HUDEP-2 (cell line): Measurements from ENCODE around the gene TMEM163.
A peak's percentile ranks its signal among the peaks of the same experiment; 100 is the strongest.

Experiments
- DNase-seq, 76 experiments: peaks; one replicate each; lab custom pipeline; 2025; ENCODE audit not compliant: unreplicated experiment in 76 of 76; lab: John Stamatoyannopoulos, UW

The TMEM163 gene

DNA sequence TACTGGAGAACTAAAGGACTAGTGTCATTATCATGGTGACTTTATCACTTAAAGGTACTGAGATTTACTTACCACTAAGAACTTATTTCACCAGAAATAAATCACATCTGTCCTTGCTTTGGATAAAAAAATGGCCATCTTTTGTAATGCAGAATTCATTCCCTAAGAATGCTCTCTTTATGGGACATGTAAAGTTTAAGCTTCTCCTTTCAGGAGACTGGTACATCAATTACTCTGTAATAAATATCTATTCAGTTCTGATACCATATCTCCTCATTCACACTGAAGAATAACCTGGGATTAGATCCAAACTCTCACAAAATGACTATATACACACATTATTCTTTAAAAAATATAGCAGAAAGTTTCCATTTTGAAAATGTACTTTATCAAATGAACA, 24.4 kb downstream of the TMEM163 start:
- no peak for DNase-seq

DNA sequence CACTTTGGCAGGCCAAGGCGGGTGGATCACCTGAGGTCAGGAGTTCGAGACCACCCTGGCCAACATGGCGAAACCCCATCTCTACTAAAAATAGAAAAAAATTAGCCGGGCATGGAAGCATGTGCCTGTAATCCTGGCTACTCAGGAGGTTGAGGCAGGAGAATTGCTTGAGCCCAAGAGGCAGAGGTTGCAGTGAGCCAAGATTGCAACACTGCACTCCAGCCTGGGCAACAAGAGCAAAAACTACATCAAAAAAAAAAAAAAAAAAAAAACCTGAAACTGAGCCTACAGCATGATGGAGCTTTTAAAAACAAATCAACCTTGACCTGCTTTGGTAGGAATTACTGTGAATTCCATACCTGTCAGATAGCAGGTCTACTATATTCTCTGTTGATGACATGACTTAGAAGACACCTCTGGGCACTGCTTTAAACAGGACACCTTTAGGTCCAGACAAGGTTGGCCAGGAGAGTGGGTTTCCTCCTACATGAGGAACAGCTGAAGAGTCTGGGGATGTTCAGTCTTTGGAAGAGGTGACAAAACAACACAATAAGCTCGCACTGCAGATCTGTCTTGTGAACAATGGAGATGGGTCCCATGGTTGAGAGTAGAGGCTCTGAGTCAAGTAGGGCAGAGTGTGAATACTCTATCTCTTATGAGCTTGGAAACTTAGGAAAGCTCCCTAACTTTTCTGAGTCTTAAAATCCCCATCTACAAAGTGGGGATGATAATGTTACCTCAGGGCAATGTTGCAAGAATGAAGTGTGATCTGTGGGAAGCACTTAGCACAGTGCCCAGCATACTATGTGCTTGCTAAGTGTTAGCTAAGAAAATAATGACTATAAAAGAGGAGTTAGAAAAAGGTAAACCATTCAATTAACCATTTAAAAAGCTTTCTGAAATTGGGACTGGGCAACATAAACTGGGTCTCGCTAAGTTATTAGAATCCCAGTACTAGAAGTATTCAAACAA, 25.2 kb downstream of the TMEM163 start:
- DNase-seq, result no peak

DNA sequence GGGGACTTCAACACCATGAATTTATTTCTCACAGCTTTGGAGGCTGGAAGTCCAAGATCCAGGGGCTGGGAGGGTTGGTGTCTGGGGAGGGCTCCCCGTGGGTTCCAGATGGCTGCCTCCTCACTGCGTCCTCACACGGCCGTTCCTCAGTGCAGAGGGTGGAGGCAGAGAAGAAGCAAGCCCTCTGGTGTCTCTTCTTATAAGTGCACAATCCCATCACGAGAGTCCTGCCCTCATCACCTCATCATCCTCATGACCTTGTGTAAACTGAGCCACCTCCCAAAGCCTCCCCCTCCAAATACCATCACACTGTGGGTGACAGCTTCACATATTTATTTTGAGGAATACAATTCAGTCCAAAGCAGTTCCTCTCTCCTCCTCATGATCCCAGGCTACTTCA, 26.3 kb downstream of the TMEM163 start:
- no peak for DNase-seq

- DNase-seq, result no peak
These were observed 28.1 kb downstream of the TMEM163 start for GRCh38 chr2:134690629-134691215.

DNA sequence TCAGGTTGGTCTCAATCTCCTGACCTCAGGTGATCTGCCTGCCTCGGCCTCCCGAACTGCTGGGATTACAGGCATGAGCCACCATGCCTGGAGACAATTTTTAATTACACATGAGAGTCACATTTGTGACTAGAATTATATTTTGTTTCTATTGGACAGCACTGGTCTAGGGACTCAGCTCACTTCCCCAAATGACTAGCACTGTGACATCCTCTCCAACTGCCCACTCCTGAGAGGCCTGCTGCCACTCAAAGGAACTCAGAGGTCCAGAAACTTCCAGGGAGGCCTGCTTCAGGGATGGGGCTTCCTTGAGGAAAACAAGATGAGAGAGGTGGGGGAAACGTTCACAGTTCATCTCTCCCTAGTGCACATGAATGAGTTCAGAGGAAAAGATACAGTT, 29.5 kb downstream of the TMEM163 start:
- no peak for DNase-seq

- DNase-seq, result no peak
These were observed 32.8 kb downstream of the TMEM163 start for GRCh38 chr2:134685967-134686366.

GRCh38 chr2:134683561-134684112, 35.2 kb downstream of the TMEM163 start:
- DNase-seq, result no peak

- no peak for DNase-seq
These were observed 36.1 kb downstream of the TMEM163 start for GRCh38 chr2:134682726-134683125.

GRCh38 chr2:134681201-134681600, 37.6 kb downstream of the TMEM163 start:
- DNase-seq, result no peak

DNA sequence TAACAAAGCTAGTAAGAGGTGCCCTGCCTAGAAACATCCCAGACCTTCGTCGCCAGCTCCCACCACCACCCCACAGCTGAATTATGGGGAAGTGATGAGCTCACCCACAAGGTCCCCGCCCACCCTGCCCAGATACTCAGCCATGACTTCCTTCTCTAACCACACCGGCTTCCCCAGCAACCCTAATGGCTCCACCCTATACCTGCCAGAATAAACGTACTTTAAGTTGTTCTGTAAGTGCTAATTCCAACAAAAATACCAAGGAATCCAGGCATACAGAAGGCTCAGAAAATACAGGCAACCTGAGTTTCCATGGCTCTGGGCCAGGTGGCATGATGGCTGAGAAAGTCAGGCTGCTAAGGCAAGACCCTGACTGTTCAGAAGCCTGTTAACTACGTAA, 39.1 kb downstream of the TMEM163 start:
- no peak for DNase-seq

DNA sequence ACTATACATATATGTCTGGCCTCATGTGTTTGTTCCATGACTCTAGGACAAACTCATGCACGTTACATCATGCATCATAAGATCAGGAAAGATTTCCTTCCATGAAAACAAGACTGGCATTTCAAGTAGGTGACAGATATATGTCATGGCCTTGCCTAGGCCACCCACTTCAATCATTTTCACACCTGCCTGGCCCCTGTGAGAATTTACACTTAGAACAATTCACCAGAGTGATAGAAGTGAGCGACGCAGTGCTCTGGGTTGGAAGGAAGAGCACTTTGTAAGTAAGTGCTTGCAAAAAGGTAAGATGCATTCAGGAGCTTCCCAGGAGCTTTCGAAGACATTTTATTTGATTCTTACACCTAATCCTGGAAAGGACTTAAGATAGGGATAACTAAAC, 39.5 kb downstream of the TMEM163 start:
- DNase-seq, result no peak

GRCh38 chr2:134677856-134678756, 40.7 kb downstream of the TMEM163 start:
- no peak for DNase-seq

- no peak for DNase-seq
These were observed 41.8 kb downstream of the TMEM163 start for GRCh38 chr2:134676960-134677359.

DNA sequence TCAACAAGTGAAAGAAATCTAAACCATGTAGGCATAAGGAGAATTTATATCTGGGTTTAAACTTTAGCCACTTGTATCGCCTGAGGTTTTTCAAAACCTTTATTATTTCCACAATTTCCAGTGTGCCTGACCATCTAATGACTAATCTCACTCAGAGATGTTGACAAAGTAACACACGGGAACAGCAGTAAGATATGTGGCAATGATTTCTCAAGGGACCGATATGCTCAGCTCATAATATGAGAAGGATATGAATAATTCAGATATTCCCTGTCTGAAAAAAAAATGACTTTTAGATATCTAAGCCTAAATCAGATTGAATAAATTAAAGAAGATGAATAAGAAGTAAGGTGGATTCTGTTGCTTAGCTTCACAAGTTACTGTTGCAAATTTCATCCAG, 43.5 kb downstream of the TMEM163 start:
- no peak for DNase-seq

DNA sequence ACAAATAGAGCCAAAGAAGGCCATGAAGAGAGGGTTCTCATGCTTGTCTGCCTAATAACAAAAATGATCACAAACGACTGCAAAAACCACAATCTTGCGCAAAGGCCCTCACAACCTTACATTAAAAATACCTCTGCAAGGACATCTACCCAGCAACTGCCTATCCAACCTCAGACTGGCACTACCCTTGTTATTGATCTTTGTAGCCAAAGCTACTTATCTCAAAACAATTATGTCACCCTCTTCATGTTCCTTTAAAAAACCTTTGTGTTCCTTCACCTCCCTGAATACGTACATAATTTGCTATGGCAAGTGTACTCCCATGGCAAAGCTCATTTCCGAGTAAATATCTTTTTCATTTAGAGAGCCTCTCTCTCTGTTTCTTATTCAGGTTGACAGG, 44.1 kb downstream of the TMEM163 start:
- DNase-seq, result no peak

- peak in 1 of 76 experiments; percentile 3 for DNase-seq
These were observed 47.3 kb downstream of the TMEM163 start for GRCh38 chr2:134671513-134671912.

GRCh38 chr2:134670955-134671354, 47.8 kb downstream of the TMEM163 start:
- DNase-seq, result no peak

GRCh38 chr2:134669731-134670669, 48.8 kb downstream of the TMEM163 start:
- DNase-seq, result no peak

DNA sequence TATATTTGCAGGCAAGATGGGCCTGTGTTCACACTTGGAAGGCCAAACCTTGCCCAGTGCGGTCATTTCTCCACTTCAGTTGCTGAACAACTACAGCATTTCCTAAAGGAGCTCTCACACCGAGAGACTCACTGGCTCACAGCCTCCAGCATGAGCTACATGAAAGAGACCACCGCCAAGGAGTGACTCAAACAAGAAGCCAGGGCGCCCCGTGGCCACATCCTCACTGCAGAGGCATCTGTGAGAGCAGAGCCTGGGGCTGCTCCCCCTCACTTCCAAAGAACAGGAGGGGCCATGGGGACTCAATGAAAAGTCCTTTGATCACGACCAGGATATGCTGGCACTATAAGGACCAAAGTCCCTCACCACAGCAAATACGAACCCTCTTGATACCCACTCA, 50.0 kb downstream of the TMEM163 start:
- DNase-seq, result no peak

GRCh38 chr2:134667541-134667940, 51.3 kb downstream of the TMEM163 start:
- no peak for DNase-seq
